ENCODE measurements around the gene MAGI3.
"Not testable (repeated sequence)": the region's sequence is repeated elsewhere in the genome, so short reads cannot be mapped to it uniquely, and the experiment has no call there.

Gene MAGI3

DNA sequence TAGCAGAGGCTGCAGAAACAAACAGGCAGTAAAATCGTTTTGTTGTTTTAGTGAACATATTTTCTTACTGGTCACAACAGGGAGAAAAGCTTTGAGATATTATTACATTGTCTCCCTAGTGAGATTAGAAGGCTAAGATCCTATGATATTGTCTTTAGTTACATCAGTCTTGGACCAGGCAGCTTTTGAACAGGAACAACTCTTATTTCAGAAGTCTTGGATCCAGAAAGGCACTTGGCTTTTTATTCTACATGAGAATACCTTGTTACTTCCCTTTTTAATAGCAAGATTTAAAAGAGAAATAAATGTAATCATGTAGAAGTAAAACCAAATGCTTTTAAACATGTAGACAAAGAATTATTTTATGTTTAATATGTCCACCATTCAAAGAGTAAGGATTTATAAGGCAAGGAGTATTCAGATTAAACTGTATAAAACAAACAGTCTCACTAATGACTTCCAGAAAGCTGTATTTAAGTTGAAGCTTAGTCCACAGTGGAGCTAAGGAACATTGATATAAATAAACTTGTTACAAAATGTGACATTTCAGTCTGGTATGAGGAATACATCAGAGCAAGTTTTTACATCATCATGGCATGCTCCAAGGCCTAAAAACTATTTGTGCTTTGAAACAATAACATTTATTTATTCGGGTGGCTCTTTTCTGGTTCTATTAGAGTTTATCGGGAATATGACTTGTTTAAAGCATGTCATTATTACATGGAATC, 296.7 kb downstream of the MAGI3 start:
- TF ChIP-seq, protein P1, sequence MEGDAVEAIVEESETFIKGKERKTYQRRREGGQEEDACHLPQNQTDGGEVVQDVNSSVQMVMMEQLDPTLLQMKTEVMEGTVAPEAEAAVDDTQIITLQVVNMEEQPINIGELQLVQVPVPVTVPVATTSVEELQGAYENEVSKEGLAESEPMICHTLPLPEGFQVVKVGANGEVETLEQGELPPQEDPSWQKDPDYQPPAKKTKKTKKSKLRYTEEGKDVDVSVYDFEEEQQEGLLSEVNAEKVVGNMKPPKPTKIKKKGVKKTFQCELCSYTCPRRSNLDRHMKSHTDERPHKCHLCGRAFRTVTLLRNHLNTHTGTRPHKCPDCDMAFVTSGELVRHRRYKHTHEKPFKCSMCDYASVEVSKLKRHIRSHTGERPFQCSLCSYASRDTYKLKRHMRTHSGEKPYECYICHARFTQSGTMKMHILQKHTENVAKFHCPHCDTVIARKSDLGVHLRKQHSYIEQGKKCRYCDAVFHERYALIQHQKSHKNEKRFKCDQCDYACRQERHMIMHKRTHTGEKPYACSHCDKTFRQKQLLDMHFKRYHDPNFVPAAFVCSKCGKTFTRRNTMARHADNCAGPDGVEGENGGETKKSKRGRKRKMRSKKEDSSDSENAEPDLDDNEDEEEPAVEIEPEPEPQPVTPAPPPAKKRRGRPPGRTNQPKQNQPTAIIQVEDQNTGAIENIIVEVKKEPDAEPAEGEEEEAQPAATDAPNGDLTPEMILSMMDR (IDR thresholded peaks at IDR 0.05; ENCODE audit: low read depth, low read length) = no peak
- no peak overlapping the region for H3K4me3 ChIP-seq (ENCODE audit: low read depth, low read length)

GRCh38 chr1:113691184-113691583, 300.9 kb downstream of the MAGI3 start:
- TF ChIP-seq, protein P1 (IDR thresholded peaks at IDR 0.05; ENCODE audit: low read depth, low read length) = no peak
- H3K4me3 ChIP-seq (ENCODE audit: low read depth, low read length) = no peak overlapping the region

DNA sequence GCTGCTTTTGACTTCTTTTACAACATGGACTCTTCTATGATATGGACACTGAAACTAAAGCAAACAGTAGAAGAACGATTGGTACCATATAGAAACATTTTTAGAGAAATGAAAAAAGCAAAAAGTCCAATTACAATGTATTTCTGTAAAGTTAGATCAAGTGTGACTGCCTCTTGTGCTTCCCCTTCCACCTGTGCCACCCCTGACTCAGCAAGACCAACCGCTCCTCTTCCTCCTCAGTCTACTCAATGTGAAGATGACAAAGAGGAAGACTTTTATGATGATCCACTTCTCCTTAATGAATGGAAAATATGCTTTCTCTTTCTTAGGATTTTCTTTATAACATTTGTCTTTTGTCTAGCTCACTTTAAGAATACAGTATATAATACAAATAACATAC, 302.0 kb downstream of the MAGI3 start:
- TF ChIP-seq, protein P1 (IDR thresholded peaks at IDR 0.05; ENCODE audit: low read depth, low read length) = no peak
- no peak overlapping the region for H3K4me3 ChIP-seq (ENCODE audit: low read depth, low read length)

DNA sequence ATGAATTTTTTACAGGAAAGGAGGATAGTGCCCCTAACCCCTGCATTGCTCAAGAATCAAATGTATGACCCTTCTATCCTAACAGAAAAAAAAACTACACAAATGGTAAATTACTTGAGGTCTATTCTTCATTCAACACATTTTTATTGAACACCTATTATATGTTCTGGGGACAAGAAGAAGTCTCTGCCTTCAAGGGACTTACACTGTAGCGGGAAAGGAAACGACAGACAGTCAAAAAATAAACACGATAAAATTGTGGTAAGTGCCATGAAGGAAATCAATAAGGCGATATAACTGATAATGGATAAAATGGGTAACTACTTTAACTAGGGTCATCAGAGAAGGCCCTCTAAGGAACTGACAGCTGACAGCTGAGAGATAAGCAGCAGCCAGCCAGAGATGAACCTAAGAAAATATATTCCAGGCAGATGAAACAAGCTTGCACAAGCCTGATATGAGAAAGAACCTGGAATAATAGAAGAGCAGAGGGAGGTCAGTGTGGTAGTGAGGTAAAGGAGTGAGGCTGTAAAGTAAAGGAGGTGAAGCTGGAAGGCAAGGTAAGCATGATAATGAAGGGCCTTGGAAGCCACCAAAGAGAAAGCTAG, 302.6 kb downstream of the MAGI3 start:
- no peak overlapping the region for H3K4me3 ChIP-seq (ENCODE audit: low read depth, low read length)
- TF ChIP-seq, protein P1 (IDR thresholded peaks at IDR 0.05; ENCODE audit: low read depth, low read length) = no peak

DNA sequence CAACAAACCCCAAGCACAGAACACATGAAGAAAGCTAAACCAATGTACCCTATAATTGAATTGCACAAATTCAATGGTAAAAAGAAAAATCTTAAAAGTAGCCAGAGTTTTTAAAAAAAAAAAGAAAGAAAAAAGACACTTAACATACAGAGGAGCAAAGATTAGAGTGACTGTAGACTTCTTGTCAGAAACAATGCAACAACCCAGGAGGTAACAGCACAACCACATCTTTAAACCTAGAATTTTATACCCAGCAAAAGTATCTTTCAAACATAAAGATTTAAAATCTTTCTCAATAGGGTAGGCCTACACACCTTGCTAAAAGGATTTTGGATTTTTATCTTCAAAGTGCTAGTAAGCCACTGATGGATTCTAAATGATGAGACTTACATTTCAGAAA, 304.6 kb downstream of the MAGI3 start:
- no peak overlapping the region for H3K4me3 ChIP-seq (ENCODE audit: low read depth, low read length)
- TF ChIP-seq, protein P1 (IDR thresholded peaks at IDR 0.05; ENCODE audit: low read depth, low read length) = no peak

DNA sequence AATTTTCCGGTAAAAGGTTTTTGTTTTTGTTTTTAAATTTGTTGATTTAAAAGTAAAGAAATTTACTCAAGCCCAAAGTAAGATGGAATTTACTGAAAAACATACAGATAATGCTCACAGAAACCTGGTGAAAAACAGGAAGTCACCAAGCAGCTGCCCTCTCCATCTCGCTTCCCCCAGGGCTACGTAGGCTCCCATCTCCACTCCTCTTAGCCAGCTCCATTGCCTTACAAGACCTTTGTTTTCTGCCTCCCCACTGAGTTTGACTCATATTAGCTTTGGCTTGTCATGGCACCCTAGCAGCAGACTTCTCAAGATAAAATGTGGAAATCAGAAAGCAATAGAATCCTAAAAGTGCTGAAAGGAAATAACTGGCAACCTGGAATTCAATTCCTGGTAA, 311.1 kb downstream of the MAGI3 start:
- TF ChIP-seq, protein P1 (IDR thresholded peaks at IDR 0.05; ENCODE audit: low read depth, low read length) = no peak
- H3K4me3 ChIP-seq (ENCODE audit: low read depth, low read length) = no peak overlapping the region

DNA sequence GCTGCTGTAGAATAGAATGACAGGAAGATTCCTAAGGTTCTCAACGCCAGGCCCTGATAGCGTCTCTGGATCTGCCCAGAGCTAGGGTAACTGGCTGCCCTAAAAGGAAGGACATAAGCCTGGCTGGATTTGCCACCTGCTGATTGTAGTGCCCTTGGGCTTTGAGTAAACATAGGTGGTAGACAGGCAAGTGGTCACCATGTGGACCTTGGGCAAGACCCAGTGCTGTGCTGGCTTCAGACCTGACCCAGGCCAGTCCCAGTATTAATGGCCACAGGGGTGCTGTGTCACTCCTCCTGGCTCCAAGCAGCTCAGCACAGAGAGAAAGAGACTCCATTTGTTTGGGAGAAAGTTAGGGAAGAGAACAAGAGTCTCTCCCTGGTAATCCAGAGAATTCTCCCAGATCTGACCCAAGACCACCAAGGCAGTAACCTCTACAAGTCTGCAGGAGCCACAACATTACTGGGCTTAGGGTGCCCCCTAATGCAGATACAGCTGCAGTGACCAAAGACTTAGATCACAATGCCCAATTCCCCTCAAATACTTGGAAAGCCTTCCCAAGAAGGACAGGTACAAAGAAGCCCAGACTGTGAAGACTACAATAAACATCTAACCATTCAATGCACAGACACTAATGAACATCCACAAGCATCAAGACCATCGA, 324.4 kb downstream of the MAGI3 start:
- TF ChIP-seq, protein P1 (IDR thresholded peaks at IDR 0.05; ENCODE audit: low read depth, low read length) = no peak
- no peak overlapping the region for H3K4me3 ChIP-seq (ENCODE audit: low read depth, low read length)

DNA sequence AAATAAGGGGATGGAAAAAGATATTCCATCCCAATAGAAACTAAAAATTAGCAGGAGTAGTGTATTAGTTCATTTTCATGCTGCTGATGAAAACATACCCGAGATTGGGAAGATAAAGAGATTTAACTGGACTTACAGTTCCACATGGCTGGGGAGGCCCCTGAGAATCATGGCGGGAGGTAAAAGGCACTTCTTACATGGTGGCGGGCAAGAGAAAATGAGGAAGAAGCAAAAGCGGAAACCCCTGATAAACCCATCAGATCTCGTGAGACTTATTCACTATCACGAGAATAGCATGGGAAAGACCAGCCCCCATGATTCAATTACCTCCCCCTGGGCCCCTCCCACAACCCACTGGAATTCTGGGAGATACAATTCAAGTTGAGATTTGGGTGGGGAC, 327.2 kb downstream of the MAGI3 start:
- not testable (repeated sequence) for H3K4me3 ChIP-seq (ENCODE audit: low read depth, low read length)

- H3K4me3 ChIP-seq (ENCODE audit: low read depth, low read length) = not testable (repeated sequence)
Observed at GRCh38 chr1:113718621-113719020, 328.3 kb downstream of the MAGI3 start.
